Loucy (cell line): ENCODE data around the gene RARRES2.
A peak's percentile ranks its signal among the peaks of the same experiment; 100 is the strongest.

Experiments
- H2AFZ ChIP-seq: fragments of 200-600 bp; sonication (generic); 2 replicates; pipeline ENCODE4 v1.6.0; 2016; ENCODE audit warnings: antibody characterized with exemption, mild to moderate bottlenecking, low read length, moderate library complexity
- H3F3A ChIP-seq: fragments of 200-600 bp; 2 replicates; pipeline ENCODE4 v1.6.0; 2016; ENCODE audit warnings: antibody characterized with exemption, low read depth, mild to moderate bottlenecking
- H3K27me3 ChIP-seq: fragments of 200-600 bp; sonication (generic); 2 replicates; pipeline ENCODE4 v1.6.1; 2014; ENCODE audit warnings: low read length, mild to moderate bottlenecking; ENCODE audit not compliant: insufficient read depth, poor library complexity, severe bottlenecking
- H3K36me3 ChIP-seq: fragments of 200-600 bp; sonication (generic); 2 replicates; pipeline ENCODE4 v1.6.1; 2016; ENCODE audit warnings: low read length; ENCODE audit not compliant: insufficient read depth
- H3K4me1 ChIP-seq: fragments of 200-600 bp; sonication (generic); 2 replicates; pipeline ENCODE4 v1.5.1; 2014; ENCODE audit warnings: low read length, mild to moderate bottlenecking; ENCODE audit not compliant: insufficient read depth, poor library complexity, severe bottlenecking
- H3K4me2 ChIP-seq: fragments of 200-600 bp; sonication (generic); 2 replicates; pipeline ENCODE4 v1.6.0; 2014; ENCODE audit warnings: antibody characterized with exemption, low read length, low read depth, mild to moderate bottlenecking; ENCODE audit not compliant: poor library complexity, severe bottlenecking
- H3K4me3 ChIP-seq: fragments of 200-600 bp; sonication (generic); 2 replicates; pipeline ENCODE4 v1.5.1; 2014; ENCODE audit warnings: low read length, mild to moderate bottlenecking, mixed read lengths; ENCODE audit not compliant: poor library complexity, severe bottlenecking
- H3K79me2 ChIP-seq: fragments of 200-600 bp; sonication (generic); 2 replicates; pipeline ENCODE4 v1.6.1; 2014; ENCODE audit warnings: low read length; ENCODE audit not compliant: insufficient read depth
- H3K9ac ChIP-seq: fragments of 200-600 bp; sonication (generic); 2 replicates; pipeline ENCODE4 v1.6.0; 2014; ENCODE audit warnings: mild to moderate bottlenecking, low read depth, low read length, moderate library complexity; ENCODE audit not compliant: poor library complexity, severe bottlenecking
- H3K9me2 ChIP-seq: fragments of 200-600 bp; sonication (generic); replicated peaks from 2 replicates; pipeline ENCODE4 v1.6.1; 2016; ENCODE audit warnings: low read depth, low read length, mixed read lengths
- H3K9me3 ChIP-seq: fragments of 200-600 bp; sonication (generic); 2 replicates; pipeline ENCODE4 v1.6.1; 2014; ENCODE audit warnings: mild to moderate bottlenecking, antibody characterized with exemption, low read length, low read depth; ENCODE audit not compliant: insufficient read depth
- H4K20me1 ChIP-seq: fragments of 200-600 bp; sonication (generic); 2 replicates; pipeline ENCODE4 v1.6.0; 2014; ENCODE audit warnings: antibody characterized with exemption, low read length, mild to moderate bottlenecking; ENCODE audit not compliant: insufficient read depth, poor library complexity, severe bottlenecking
- CTCF ChIP-seq: fragments of 200-600 bp; sonication (generic); conservative IDR thresholded peaks from 2 replicates; pipeline ENCODE4 v1.5.1; 2014; ENCODE audit warnings: mild to moderate bottlenecking, antibody characterized with exemption, low read length
- EZH2phosphoT487 ChIP-seq: fragments of 200-600 bp; IDR thresholded peaks from 2 replicates; pipeline ENCODE4 v1.6.1; 2018; ENCODE audit warnings: antibody characterized with exemption, mild to moderate bottlenecking, moderate library complexity, borderline replicate concordance

The RARRES2 gene

GRCh38 chr7:150371996-150372270 is 30.5 kb upstream of the RARRES2 start:
- Histone ChIP-seq H3K9me3 (no peaks in the 10 kb centered on the region), H3K9me2 (no peaks in the 10 kb centered on the region), H3F3A (0 out of 2 replicates have a peak, but pooled peaks cover 5% of the 10 kb centered on the region)

GRCh38 chr7:150371131-150371995 is 29.9 kb upstream of the RARRES2 start:
- no peak for TF ChIP-seq EZH2phosphoT487
- TF ChIP-seq CTCF: no peak
- H2AFZ ChIP-seq: no peak overlapping the region
- peak overlapping the region; percentile 100 for H3K9ac ChIP-seq
- H3F3A ChIP-seq: 0 out of 2 replicates have a peak, but pooled peaks cover 5% of the 10 kb centered on the region
- peaks cover 19% of the 10 kb centered on the region; the same call in 1 of the 2 replicates for H3K36me3 ChIP-seq
- peaks cover 6% of the 10 kb centered on the region for H3K27me3 ChIP-seq
- no peaks in the 10 kb centered on the region for H3K9me2 ChIP-seq
- peaks cover 72% of the 10 kb centered on the region for H3K79me2 ChIP-seq
- peaks cover 51% of the 10 kb centered on the region for H4K20me1 ChIP-seq
- peak overlapping the region; percentile 89 for H3K4me2 ChIP-seq
- peaks cover 39% of the 10 kb centered on the region for H3K4me1 ChIP-seq
- no peaks in the 10 kb centered on the region for H3K9me3 ChIP-seq
- H3K4me3 ChIP-seq: peak overlapping the region; percentile 99

More at GRCh38 chr7:150371996-150372270, 30.5 kb upstream of the RARRES2 start:
- Histone ChIP-seq H2AFZ (no peak overlapping the region), H4K20me1 (peaks cover 51% of the 10 kb centered on the region), H3K9ac (no peak overlapping the region), H3K36me3 (peaks cover 19% of the 10 kb centered on the region; the same call in 1 of the 2 replicates), H3K4me2 (no peak overlapping the region), H3K4me1 (peaks cover 38% of the 10 kb centered on the region), H3K27me3 (peaks cover 6% of the 10 kb centered on the region), H3K79me2 (peaks cover 71% of the 10 kb centered on the region), H3K4me3 (no peak overlapping the region)
- no peak for TF ChIP-seq EZH2phosphoT487
- TF ChIP-seq CTCF: no peak

DNA sequence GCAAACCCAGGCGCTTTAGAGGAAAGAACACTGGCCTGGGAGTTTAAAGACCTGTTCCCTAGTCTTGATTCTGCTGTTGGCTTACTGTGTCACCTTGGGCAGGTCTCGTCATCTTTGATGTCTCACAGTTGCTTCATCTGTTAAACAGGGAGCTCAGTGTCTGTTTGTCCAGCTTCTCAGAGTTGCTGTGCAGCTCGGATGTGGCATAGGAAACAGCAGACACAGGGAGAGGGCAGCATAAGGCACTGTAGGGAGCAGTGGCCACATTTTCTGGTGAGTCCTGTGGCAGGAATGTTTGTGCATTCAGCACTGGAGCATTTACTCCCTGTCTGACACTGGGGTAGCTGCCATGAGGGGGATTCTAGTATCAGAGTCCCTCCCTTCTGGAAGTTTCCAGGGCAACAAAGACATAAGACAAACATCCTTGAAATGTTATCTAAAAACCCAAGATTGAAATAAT is 29.2 kb upstream of the RARRES2 start:
- peaks cover 40% of the 10 kb centered on the region for H3K4me1 ChIP-seq
- H3K27me3 ChIP-seq: peaks cover 6% of the 10 kb centered on the region
- H3K4me3 ChIP-seq: peak overlapping the region; percentile 99
- peaks cover 51% of the 10 kb centered on the region for H4K20me1 ChIP-seq
- H3K9me2 ChIP-seq: no peaks in the 10 kb centered on the region
- TF ChIP-seq EZH2phosphoT487 (no peak), CTCF (no peak)
- no peaks in the 10 kb centered on the region for H3K9me3 ChIP-seq
- H3K36me3 ChIP-seq: peaks cover 19% of the 10 kb centered on the region; the same call in 1 of the 2 replicates
- peak overlapping the region; percentile 100 for H3K9ac ChIP-seq
- no peak overlapping the region for H2AFZ ChIP-seq
- H3F3A ChIP-seq: 0 out of 2 replicates have a peak, but pooled peaks cover 8% of the 10 kb centered on the region
- peak overlapping the region; percentile 89 for H3K4me2 ChIP-seq
- H3K79me2 ChIP-seq: peaks cover 72% of the 10 kb centered on the region
